ENCODE measurements around the gene NAT9. TPM values are rescaled to one million over a fixed set of nuclear protein-coding genes. Genes with fewer than 3 reads are reported as not detected.

NAT9 gene
- total and polyA plus RNA-seq, 2 of the 4 experiments (the other 2 are of a cell fraction) = 48.9 to 62.0 TPM

GRCh38 chr17:74723891-74724290 lies 52.3 kb downstream of the NAT9 start:
- 48% methylated on average over 3 of the region's 5 CpGs; no CpG with 5 or more reads in 1 of the 2 experiments for WGBS, 2 experiments (ENCODE audit: extremely low coverage in 2 of 2, insufficient read length in 1 of 2)
- H2BK15ac ChIP-seq (ENCODE audit: low read depth, low read length) = no peak overlapping the region
- H4K20me1 ChIP-seq (ENCODE audit: insufficient read depth, low read length) = no peaks in the 10 kb centered on the region
- no peaks in the 10 kb centered on the region for H3K9me1 ChIP-seq (ENCODE audit: insufficient read depth, low read length)
- no peak overlapping the region for H4K5ac ChIP-seq (ENCODE audit: low read depth, low read length)
- H2AFZ ChIP-seq (replicated peaks; ENCODE audit: low read length, poor library complexity) = no peak overlapping the region
- ATAC-seq (ENCODE audit: low read depth) = no peak
- H3K56ac ChIP-seq (ENCODE audit: extremely low read depth, insufficient read depth, low read length) = no peak overlapping the region
- no peaks in the 10 kb centered on the region for H3K4me1 ChIP-seq (ENCODE audit: control insufficient read depth, insufficient read depth, low read length)
- peaks cover under 1% of the 10 kb centered on the region; the same call in 1 of the 2 replicates for H3K9me3 ChIP-seq (ENCODE audit: control insufficient read depth, insufficient read depth, low read length)
- no peak overlapping the region for H3K9ac ChIP-seq (ENCODE audit: low read depth, low read length)
- H3K79me1 ChIP-seq (ENCODE audit: low read depth in 1 of 2, low read length in 2 of 2) = no peaks in the 10 kb centered on the region
- no peak overlapping the region for H3K4me3 ChIP-seq (ENCODE audit: insufficient read depth, low read depth, low read length)
- H2BK5ac ChIP-seq (ENCODE audit: low read depth, low read length, poor library complexity, severe bottlenecking) = no peak overlapping the region
- TF ChIP-seq CHD1 (IDR thresholded peaks at IDR 0.05; ENCODE audit: low read depth, low read length) = no peak
- no peak for TF ChIP-seq MAZ (IDR thresholded peaks at IDR 0.05; ENCODE audit: borderline replicate concordance, low read depth, low read length)
- TF ChIP-seq ELK1 (IDR thresholded peaks at IDR 0.05; ENCODE audit: borderline replicate concordance, low read depth, low read length) = no peak
- TF ChIP-seq FOS (IDR thresholded peaks at IDR 0.05; ENCODE audit: low read depth, low read length) = no peak
- no peak for TF ChIP-seq POLR2A (IDR thresholded peaks at IDR 0.05; ENCODE audit: low read depth, low read length)
- no peak for TF ChIP-seq RAD21 (IDR thresholded peaks at IDR 0.05; ENCODE audit: low read length)
- no peak for TF ChIP-seq MAFK (IDR thresholded peaks at IDR 0.05; ENCODE audit: low read depth, low read length)
- TF ChIP-seq SMC3 (IDR thresholded peaks at IDR 0.05; ENCODE audit: low read depth, low read length) = no peak
- TF ChIP-seq MXI1 (IDR thresholded peaks at IDR 0.05; ENCODE audit: borderline replicate concordance, low read depth, low read length) = no peak
- no TSS peak for BruUV-seq (replicated peaks)
- H3K27ac ChIP-seq (ENCODE audit: insufficient read depth, low read length) = no peak overlapping the region
- in situ Hi-C loops (cut with MboI; ENCODE audit: low sequenced_read_pairs) (no loop called here), intact Hi-C loops (cut with micrococcal nuclease) (no loop called here), dilution Hi-C loops (cut with HindIII; ENCODE audit: low sequenced_read_pairs, unreplicated experiment) (no loop called here)
- H4K91ac ChIP-seq (ENCODE audit: insufficient read depth, low read depth, low read length) = no peak overlapping the region
- no peaks in the 10 kb centered on the region; the same call in 1 of the 2 replicates for H3K27me3 ChIP-seq (ENCODE audit: control insufficient read depth, insufficient read depth, low read length)
- H3K4me2 ChIP-seq (ENCODE audit: low read depth, low read length) = no peak overlapping the region
- no peak overlapping the region for H2BK120ac ChIP-seq (ENCODE audit: low read depth, low read length)
- ChIA-PET CTCF (no interaction called here), POLR2A (ENCODE audit: unreplicated experiment) (no interaction called here)
- H3K36me3 ChIP-seq (ENCODE audit: control insufficient read depth, insufficient read depth, low read length) = no peaks in the 10 kb centered on the region
- H3K14ac ChIP-seq (replicated peaks; ENCODE audit: low read depth, low read length) = no peak overlapping the region
- no peak overlapping the region for H3K18ac ChIP-seq (ENCODE audit: low read depth, low read length)
- H2AK5ac ChIP-seq (ENCODE audit: low read depth, low read length) = no peak overlapping the region
- H2BK20ac ChIP-seq (ENCODE audit: low read depth, low read length) = no peak overlapping the region
- H3K4ac ChIP-seq (ENCODE audit: low read depth, low read length) = no peak overlapping the region
- no peak for DNase-seq
- H3K23ac ChIP-seq (ENCODE audit: low read depth, low read length) = no peak overlapping the region
- no peak overlapping the region for H4K8ac ChIP-seq (ENCODE audit: low read depth in 2 of 2, low read length in 2 of 2)
- H2AK9ac ChIP-seq (replicated peaks; ENCODE audit: low read depth, low read length, poor library complexity) = no peak overlapping the region

Data from IMR-90 (cell line).